Mesendoderm (in vitro differentiated cells): ENCODE measurements around the gene CAMSAP3.

Experiments
- DNase-seq: peaks from one replicate; pipeline ENCODE4 v3.0.0; 2013
- H2AK5ac ChIP-seq: 2 replicates; pipeline ENCODE4 v1.6.1; 2013; ENCODE audit warnings: low read length, inconsistent platforms
- H2BK120ac ChIP-seq: 2 replicates; pipeline ENCODE4 v1.6.1; 2013; ENCODE audit warnings: low read depth, mild to moderate bottlenecking, low read length, moderate library complexity, mixed read lengths
- H2BK15ac ChIP-seq: replicated peaks from 2 replicates; pipeline ENCODE4 v1.6.1; 2013; ENCODE audit warnings: low read depth, mild to moderate bottlenecking, moderate library complexity
- H2BK5ac ChIP-seq: 2 replicates; pipeline ENCODE4 v1.6.1; 2013; ENCODE audit warnings: low read length, inconsistent platforms
- H3K18ac ChIP-seq: 2 replicates; pipeline ENCODE4 v1.6.1; 2013; ENCODE audit warnings: mild to moderate bottlenecking, low read length, mixed read lengths
- H3K23ac ChIP-seq: one replicate; pipeline ENCODE4 v1.6.1; 2013; ENCODE audit warnings: low read length
- H3K27ac ChIP-seq: 2 replicates; pipeline ENCODE4 v1.5.1; 2013; ENCODE audit warnings: low read depth, mild to moderate bottlenecking, inconsistent platforms, low read length, moderate library complexity
- H3K27me3 ChIP-seq: 2 replicates; pipeline ENCODE4 v1.6.1; 2013; ENCODE audit warnings: low read length, control low read depth, mild to moderate bottlenecking, inconsistent platforms; ENCODE audit not compliant: insufficient read depth, poor library complexity
- H3K36me3 ChIP-seq: 2 replicates; pipeline ENCODE4 v1.6.1; 2013; ENCODE audit warnings: low read length, inconsistent platforms; ENCODE audit not compliant: control insufficient read depth, insufficient read depth
- H3K4ac ChIP-seq: one replicate; pipeline ENCODE4 v1.6.1; 2013; ENCODE audit warnings: low read depth, mild to moderate bottlenecking, low read length, moderate library complexity
- H3K4me1 ChIP-seq: 2 replicates; pipeline ENCODE4 v1.6.1; 2013; ENCODE audit warnings: low read depth, low read length, inconsistent platforms; ENCODE audit not compliant: control insufficient read depth
- H3K4me2 ChIP-seq: 2 replicates; pipeline ENCODE4 v1.6.1; 2013; ENCODE audit warnings: low read length
- H3K4me3 ChIP-seq: 2 replicates; pipeline ENCODE4 v1.5.1; 2013; ENCODE audit warnings: mild to moderate bottlenecking, low read length
- H3K56ac ChIP-seq: one replicate; pipeline ENCODE4 v1.6.1; 2013; ENCODE audit warnings: low read length
- H3K79me1 ChIP-seq: 2 replicates; pipeline ENCODE4 v1.6.1; 2013; ENCODE audit warnings: low read length, inconsistent platforms
- H3K79me2 ChIP-seq: 2 replicates; pipeline ENCODE4 v1.6.1; 2013; ENCODE audit warnings: mild to moderate bottlenecking, low read length; ENCODE audit not compliant: control insufficient read depth, insufficient read depth
- H3K9ac ChIP-seq: 2 replicates; pipeline ENCODE4 v1.6.1; 2013; ENCODE audit warnings: low read length, inconsistent platforms
- H4K5ac ChIP-seq: one replicate; pipeline ENCODE4 v1.6.1; 2013; ENCODE audit warnings: low read length
- H4K8ac ChIP-seq: one replicate; pipeline ENCODE4 v1.6.1; 2013; ENCODE audit warnings: low read depth, mild to moderate bottlenecking, control low read depth, low read length, moderate library complexity
- WGBS: extraction: QIAGEN DNeasy Blood & Tissue Kit; methylation state at CpG from one replicate; pipeline ENCODE4 v1.1.7; 2013; ENCODE audit warnings: low lambda C conversion rate, missing lambda C conversion rate; ENCODE audit not compliant: insufficient coverage; ENCODE audit errors: extremely low coverage; 5-methylcytosine and 5-hydroxymethylcytosine counted together

The CAMSAP3 gene

DNA sequence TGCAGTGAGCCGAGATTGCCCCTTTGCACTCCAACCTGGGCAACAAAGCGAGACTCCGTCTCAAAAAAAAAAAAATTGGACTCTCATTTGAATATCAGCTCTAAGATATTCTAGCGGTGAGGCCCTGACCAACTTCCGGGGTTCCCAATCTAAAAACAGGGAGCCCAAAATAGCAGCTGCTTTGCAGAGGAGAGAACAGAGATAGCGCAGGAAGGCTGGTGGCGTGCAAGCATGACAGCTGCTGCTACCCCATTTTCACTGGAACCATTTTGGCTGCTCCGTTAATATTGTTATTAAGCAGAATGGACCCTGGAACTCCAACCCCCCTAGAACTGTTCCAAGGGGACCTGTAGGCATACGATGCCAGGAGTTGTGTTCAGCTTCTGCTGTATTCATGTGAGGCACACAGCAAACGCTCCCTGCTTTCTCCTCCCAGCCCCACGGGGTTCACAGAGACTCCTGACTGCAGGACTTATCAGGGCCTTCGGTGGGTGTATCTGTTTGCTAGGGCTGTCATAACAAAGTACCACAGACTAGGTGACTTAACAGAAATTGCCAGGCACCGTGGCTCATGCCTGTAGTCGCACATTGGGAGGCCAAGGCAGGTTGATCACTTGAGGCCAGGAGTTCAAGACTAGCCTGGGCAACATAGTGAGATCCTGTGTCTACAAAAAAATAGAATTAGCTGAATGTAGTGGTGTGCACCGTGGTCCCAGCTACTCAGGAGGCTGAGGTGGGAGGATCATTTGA is 52.8 kb downstream of the CAMSAP3 start:
- Histone ChIP-seq H3K4me2 (no peak overlapping the region), H3K79me2 (no peaks in the 10 kb centered on the region), H3K56ac (no peak overlapping the region), H2BK15ac (no peak overlapping the region), H4K5ac (no peak overlapping the region), H2BK120ac (no peak overlapping the region), H3K23ac (no peak overlapping the region), H2BK5ac (no peak overlapping the region), H3K18ac (no peak overlapping the region), H3K36me3 (no peaks in the 10 kb centered on the region), H3K27me3 (no peaks in the 10 kb centered on the region), H3K9ac (no peak overlapping the region), H3K4me1 (no peaks in the 10 kb centered on the region), H3K79me1 (no peaks in the 10 kb centered on the region), H2AK5ac (no peak overlapping the region), H4K8ac (no peak overlapping the region), H3K4me3 (no peak overlapping the region), H3K27ac (no peak overlapping the region), H3K4ac (no peak overlapping the region)
- no CpG with 5 or more reads among the region's 15 CpGs for WGBS
- DNase-seq, result no peak

DNA sequence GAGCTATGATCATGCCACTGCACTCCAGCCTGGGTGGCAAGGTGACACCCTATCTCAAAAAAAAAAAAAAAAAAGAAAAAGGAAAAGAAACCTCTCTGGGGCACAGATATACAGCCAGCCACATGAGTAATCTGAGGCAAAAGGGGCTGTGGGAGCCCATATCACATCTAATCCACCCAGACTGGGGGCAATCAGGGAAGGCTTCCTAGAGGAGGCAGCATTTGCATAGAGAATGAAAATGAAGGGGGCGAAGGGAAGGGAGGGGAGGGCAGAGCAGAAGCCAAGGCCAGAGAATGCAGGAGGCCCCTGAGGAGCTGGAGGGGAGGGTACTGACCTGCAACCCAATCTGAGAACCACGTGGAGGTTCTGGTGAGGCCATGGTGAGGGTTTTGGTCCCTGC is 54.5 kb downstream of the CAMSAP3 start:
- Histone ChIP-seq H3K27ac (no peak overlapping the region), H3K4ac (no peak overlapping the region), H3K4me3 (no peak overlapping the region), H3K23ac (no peak overlapping the region), H2BK5ac (no peak overlapping the region), H2AK5ac (no peak overlapping the region), H2BK15ac (no peak overlapping the region), H3K9ac (no peak overlapping the region), H3K56ac (no peak overlapping the region), H3K79me2 (no peaks in the 10 kb centered on the region), H4K5ac (no peak overlapping the region), H2BK120ac (no peak overlapping the region), H3K4me2 (no peak overlapping the region), H3K79me1 (no peaks in the 10 kb centered on the region), H3K4me1 (no peaks in the 10 kb centered on the region), H3K18ac (no peak overlapping the region), H3K27me3 (no peaks in the 10 kb centered on the region), H4K8ac (no peak overlapping the region), H3K36me3 (no peaks in the 10 kb centered on the region)
- no peak for DNase-seq
- WGBS, result no CpG with 5 or more reads among the region's 2 CpGs

- WGBS, result no CpG with 5 or more reads among the region's 28 CpGs
- no peak overlapping the region for H2BK15ac ChIP-seq
- H3K4me3 ChIP-seq, result no peak overlapping the region
- H3K79me2 ChIP-seq, result no peaks in the 10 kb centered on the region
- H2BK5ac ChIP-seq, result no peak overlapping the region
- no peaks in the 10 kb centered on the region for H3K36me3 ChIP-seq
- H3K27me3 ChIP-seq, result no peaks in the 10 kb centered on the region
- DNase-seq, result peak; percentile 89
- H4K5ac ChIP-seq, result peak overlapping the region; percentile 39
- no peaks in the 10 kb centered on the region for H3K79me1 ChIP-seq
- H3K9ac ChIP-seq, result no peak overlapping the region
- H3K56ac ChIP-seq, result peak overlapping the region; percentile 25
- no peak overlapping the region for H4K8ac ChIP-seq
- H3K23ac ChIP-seq, result no peak overlapping the region
- H2AK5ac ChIP-seq, result no peak overlapping the region
- H3K4ac ChIP-seq, result no peak overlapping the region
- no peak overlapping the region for H3K18ac ChIP-seq
- no peak overlapping the region for H3K27ac ChIP-seq
- no peaks in the 10 kb centered on the region for H3K4me1 ChIP-seq
- H3K4me2 ChIP-seq, result peak overlapping the region; percentile 11
- H2BK120ac ChIP-seq, result no peak overlapping the region
Observed at GRCh38 chr19:7652061-7652641, 56.5 kb downstream of the CAMSAP3 start.

DNA sequence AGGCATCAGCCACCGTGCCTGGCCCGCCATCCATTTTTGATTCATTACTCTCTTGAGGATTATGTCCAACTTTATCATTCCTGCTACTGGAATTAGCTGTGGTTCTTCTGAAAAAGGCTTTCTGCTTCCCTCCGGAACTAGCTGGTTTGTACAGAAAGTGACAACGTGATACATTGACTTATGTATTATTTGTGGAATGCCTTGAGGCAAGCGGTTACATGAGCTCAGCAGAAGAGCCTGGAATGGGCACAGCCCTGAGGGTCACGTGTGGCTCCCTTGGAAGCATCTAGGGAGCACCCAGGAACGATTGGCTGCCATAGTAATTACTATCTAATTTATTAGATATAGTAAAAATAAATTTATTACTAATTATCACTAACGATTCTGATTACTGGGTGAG is 58.7 kb downstream of the CAMSAP3 start:
- H3K4me1 ChIP-seq, result no peaks in the 10 kb centered on the region
- H2BK120ac ChIP-seq, result no peak overlapping the region
- no peaks in the 10 kb centered on the region for H3K79me1 ChIP-seq
- H3K79me2 ChIP-seq, result no peaks in the 10 kb centered on the region
- H3K56ac ChIP-seq, result no peak overlapping the region
- H3K4me3 ChIP-seq, result no peak overlapping the region
- H4K8ac ChIP-seq, result no peak overlapping the region
- DNase-seq, result no peak
- H3K36me3 ChIP-seq, result no peaks in the 10 kb centered on the region
- no peak overlapping the region for H2BK15ac ChIP-seq
- H3K27ac ChIP-seq, result no peak overlapping the region
- H2AK5ac ChIP-seq, result no peak overlapping the region
- H3K27me3 ChIP-seq, result no peaks in the 10 kb centered on the region
- H3K9ac ChIP-seq, result no peak overlapping the region
- no CpG with 5 or more reads among the region's 8 CpGs for WGBS
- no peak overlapping the region for H3K23ac ChIP-seq
- H4K5ac ChIP-seq, result no peak overlapping the region
- no peak overlapping the region for H2BK5ac ChIP-seq
- H3K4ac ChIP-seq, result no peak overlapping the region
- H3K4me2 ChIP-seq, result no peak overlapping the region
- H3K18ac ChIP-seq, result no peak overlapping the region

DNA sequence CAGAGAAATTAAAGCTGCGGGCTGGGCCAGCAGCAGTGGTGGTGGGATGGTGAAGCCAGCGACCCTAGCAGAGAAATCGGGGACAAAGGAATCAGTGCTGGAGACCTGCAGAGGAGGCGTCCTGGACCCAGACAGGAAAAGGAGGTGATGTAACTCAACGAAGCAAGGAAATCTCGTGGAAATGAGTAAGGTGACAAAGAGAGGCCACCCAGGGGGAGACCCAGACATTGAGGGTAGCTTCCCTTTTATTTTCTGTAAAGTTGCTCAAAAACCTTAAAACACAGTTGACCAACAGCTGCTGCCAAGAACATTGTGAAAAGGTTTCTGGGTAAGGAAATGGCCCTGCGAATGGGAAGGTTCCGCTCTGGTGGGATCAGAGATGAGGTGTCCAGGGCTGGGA is 59.9 kb downstream of the CAMSAP3 start:
- no peak overlapping the region for H3K4me3 ChIP-seq
- no peaks in the 10 kb centered on the region for H3K4me1 ChIP-seq
- no peak overlapping the region for H2BK120ac ChIP-seq
- WGBS, result no CpG with 5 or more reads among the region's 8 CpGs
- no peak overlapping the region for H3K23ac ChIP-seq
- no peak for DNase-seq
- no peak overlapping the region for H3K27ac ChIP-seq
- H3K4ac ChIP-seq, result no peak overlapping the region
- H3K79me2 ChIP-seq, result no peaks in the 10 kb centered on the region
- no peaks in the 10 kb centered on the region for H3K27me3 ChIP-seq
- H2BK5ac ChIP-seq, result no peak overlapping the region
- H2AK5ac ChIP-seq, result no peak overlapping the region
- H3K79me1 ChIP-seq, result no peaks in the 10 kb centered on the region
- no peaks in the 10 kb centered on the region for H3K36me3 ChIP-seq
- H4K8ac ChIP-seq, result no peak overlapping the region
- no peak overlapping the region for H3K9ac ChIP-seq
- H2BK15ac ChIP-seq, result no peak overlapping the region
- H4K5ac ChIP-seq, result no peak overlapping the region
- H3K56ac ChIP-seq, result no peak overlapping the region
- H3K4me2 ChIP-seq, result no peak overlapping the region
- H3K18ac ChIP-seq, result no peak overlapping the region
